Pulmonary artery endothelial cell (primary cell): ENCODE data around the gene JAK3. TPM values are rescaled to one million over a fixed set of nuclear protein-coding genes. Genes with fewer than 3 reads are reported as not detected.
"Not testable (repeated sequence)": the region's sequence is repeated elsewhere in the genome, so short reads cannot be mapped to it uniquely, and the experiment has no call there.

Experiments
- DNase-seq: peaks from one replicate; pipeline ENCODE4 v3.0.0-alpha.2; 2011; ENCODE audit warnings: low read depth, low spot score
- total RNA-seq: library from RNA; depleted of rRNA; stranded (reverse); fragments of >200 nt; gene quantifications from 2 replicates; pipeline ENCODE4 v1.2.3, GENCODE V29; 2014

The JAK3 gene
- total RNA-seq, 1 donor from 2014 or later, result 1.6 TPM

DNA sequence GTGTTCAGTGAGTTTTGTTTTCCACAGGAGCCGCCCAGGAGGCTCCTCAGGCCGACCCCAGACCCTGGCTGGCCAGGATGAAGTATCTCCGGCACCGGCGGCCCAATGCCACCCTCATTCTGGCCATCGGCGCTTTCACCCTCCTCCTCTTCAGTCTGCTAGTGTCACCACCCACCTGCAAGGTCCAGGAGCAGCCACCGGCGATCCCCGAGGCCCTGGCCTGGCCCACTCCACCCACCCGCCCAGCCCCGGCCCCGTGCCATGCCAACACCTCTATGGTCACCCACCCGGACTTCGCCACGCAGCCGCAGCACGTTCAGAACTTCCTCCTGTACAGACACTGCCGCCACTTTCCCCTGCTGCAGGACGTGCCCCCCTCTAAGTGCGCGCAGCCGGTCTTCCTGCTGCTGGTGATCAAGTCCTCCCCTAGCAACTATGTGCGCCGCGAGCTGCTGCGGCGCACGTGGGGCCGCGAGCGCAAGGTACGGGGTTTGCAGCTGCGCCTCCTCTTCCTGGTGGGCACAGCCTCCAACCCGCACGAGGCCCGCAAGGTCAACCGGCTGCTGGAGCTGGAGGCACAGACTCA lies 40.0 kb downstream of the JAK3 start:
- DNase-seq, result no peak

DNA sequence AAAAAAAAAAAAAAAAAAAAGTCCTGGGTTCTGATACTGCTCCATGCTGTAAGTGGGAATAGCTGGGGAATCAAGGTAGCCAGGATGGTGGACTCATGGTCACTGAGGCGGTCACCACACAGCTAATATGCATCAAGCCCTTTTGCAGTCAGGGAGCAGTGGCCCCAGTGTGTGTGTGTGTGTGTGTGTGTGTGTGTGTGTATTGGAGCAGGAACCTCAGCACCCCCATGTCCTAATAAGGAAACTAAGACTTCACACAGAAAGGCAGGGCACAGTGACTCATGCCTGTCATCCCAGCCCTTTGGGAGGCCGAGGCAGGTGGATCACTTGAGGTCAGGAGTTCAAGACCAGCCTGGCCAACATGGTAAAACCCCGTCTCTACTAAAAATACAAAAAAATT lies 40.8 kb downstream of the JAK3 start:
- no peak for DNase-seq

DNA sequence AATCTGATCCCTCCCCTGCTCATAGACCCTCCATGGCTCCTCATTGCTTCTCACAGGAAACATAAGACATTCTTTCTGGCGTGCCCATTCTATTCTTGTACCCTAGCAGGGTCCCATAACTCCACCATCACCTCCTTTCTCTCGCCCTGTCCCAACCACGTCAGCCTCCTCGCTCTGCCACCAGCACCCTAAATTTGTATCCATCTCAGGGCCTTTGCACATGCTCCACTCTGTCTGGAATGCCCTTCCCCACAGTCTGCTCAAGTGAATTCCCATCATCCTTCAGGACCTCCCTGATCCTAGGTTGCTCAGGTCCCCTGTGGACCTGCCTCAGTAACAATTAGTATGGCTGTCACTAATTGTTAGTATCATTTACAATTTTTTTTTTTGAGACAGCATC lies 42.4 kb downstream of the JAK3 start:
- DNase-seq, result no peak

DNA sequence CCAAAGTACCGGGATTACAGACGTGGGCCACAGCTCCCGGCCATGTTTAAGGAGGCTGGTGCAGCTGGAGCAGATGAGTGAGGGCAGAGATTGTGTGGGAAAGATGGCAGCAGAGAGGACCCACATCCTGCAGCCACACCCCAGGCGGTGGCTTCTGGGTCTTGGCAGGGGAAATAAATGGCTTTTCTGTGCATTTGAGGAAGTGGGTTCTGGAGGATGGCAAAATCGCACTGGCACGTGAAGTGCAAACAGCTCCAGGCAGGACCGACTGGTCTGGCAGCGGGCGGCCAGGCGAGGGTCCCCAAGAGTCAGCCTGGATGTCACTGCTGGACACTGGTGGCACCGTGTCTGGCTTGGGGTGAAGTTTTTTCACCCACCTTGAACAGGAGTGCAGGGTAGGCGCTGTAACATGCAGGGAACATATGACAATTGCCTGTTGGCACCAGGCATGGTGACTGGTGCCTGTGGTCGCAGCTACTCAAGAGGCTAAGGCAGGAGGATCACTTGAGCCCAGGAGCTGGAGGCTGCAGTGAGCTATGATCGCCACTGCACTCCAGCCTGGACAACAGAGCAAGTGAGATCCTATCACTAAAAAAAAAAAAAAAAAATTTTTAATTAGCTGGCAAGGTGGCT lies 44.4 kb downstream of the JAK3 start:
- DNase-seq, result no peak

DNA sequence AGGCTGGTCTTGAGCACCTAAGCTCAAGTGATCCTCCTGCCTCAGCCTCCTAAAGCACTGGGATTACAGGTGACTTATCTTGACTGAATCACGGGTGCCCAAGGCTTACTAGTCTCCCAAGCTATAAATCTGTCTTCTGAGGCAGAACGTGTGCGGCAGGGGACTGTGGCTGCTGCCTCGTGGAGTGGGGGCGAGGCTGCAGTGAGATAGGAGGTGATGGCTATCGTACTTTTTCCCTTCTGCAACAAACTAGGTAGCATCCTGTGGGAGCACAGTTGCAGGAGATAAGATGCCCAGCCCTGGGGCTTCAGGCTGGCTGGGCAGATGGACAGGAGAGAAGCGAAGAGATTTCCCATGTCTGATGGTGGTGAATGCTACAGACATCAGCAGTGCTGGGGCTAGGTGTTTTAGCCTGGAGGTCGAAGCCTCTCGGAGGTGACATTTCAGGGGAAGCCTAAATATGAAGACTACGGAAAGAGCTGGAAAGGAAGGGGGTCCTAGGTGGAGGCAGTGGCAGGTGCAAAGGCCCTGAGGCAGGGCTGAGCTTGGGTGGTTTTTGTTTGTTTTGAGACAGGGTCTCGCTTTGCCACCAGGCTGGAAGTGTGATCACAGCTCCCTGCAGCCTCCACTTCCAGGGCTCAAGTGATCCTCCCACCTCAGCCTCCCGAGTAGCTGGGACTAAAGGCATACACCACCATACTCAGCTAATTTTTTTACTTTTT lies 45.5 kb downstream of the JAK3 start:
- no peak for DNase-seq

DNA sequence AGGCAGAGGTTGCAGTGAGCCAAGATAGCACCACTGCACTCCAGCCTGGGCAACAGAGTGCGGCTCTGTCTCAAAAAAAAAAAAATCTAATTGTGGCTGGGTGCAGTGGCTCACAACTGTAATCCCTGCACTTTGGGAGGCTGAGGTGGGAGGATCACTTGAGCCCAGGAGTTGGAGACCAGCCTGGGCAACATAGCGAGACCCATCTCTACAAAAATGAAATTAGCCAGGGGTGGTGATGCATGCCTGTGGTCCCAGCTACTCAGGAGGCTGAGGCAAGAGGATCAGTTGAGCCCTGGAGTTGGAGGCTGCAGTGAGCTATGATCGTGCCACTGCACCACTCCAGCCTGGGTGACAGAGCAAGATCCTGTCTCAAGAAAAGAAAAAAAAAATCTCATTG lies 49.2 kb downstream of the JAK3 start:
- DNase-seq, result not testable (repeated sequence)

DNA sequence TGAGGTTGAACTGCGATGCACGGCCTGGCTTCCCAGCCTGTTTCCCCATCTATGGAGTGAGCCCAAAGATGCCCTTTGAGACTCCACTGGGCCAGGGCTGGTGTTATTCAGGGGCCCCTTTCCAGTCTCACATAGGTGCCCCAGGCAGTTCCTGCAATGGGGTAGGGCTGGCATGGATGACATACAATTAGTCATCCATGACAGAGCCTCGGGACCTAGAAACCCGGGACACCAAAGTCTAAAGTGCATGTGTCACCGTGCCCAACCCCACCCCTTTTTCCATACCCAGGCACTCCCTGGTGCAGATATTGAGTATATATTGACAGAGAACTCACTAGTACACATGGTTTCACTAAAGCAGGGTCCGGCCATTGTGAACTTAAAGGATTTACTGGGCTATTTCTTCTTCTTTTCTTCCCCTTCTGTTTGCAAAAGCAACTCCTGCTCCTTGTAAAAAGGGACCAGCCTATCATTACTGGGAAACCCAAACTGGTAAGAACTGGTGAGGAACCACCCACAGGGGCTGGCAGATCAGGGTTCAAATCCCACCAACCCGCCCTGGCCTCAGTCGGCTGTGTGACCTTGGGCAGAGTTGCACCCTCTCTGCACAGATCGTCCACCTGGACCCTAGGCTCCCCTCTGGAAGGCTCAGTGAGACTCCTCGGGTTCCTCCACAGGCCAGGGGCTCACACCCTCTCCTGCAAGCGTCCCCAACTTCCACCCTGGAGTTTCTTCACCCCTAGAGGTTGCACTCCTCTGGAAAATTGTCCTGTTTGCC lies 50.2 kb downstream of the JAK3 start:
- no peak for DNase-seq

DNA sequence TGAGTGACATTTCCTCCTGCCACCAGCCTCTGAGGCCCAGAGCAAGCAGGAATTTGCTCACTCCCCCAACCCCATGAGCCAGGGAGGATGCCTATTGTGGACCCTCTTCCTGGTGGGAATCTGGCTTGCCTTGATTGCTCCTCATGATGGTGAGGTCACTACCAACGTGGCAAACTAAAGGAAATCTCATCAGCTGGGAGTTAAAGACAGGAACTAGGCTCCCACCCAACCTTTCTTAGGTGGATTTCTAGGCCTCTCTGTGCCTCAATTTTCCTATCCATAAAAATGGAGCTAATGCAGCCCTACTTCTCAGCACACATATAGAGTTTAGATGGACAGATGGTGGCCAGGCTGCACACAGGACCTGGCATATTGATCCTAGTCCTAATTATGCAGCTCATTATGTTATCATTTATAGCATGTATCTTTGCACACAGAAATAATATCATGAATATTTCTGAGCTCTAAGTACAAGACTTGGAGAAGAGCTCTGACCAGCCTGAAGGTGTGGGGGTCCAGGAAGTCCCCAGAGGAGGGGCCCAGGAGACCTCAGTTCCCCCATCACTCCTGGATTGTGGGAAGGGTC lies 50.9 kb downstream of the JAK3 start:
- no peak for DNase-seq

DNA sequence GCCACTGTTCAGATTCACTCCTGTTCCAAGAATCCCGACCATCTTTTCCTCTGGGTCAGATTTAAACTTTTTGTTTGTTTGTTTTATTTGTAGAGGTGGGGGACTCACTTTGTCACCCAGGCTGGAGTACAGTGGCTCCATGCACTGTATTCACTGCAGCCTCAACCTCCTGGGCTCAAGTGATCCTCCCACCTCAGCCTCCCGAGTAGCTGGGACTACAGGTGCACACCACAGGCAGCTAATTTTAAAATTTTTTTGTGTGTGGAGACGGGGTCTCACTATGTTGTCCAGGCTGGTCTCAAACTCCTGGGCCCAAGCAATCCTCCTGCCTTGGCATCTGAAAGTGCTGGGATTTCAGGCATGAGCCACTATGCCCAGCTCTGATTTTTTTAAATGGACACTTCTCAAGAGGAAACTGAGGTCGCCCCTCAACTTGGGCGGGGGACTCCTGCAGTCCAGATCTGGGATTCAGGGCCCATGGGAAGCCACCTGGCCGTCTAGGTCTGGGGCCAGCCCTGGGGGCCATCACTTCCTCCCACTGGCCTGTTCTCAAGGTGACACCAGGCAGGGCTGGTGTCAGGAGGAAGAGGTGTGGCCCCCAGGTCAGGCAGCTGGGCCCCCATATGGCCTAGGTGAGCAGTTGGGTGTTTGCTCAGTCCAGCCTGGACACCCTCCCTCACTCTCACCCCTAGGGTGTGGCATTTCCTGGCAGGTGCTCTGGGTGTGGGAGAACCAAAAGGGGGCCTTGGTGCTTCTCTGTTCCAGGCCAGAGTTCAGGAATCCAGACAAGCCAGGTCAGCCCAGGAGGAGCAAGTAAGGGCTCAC lies 51.6 kb downstream of the JAK3 start:
- no peak for DNase-seq

DNA sequence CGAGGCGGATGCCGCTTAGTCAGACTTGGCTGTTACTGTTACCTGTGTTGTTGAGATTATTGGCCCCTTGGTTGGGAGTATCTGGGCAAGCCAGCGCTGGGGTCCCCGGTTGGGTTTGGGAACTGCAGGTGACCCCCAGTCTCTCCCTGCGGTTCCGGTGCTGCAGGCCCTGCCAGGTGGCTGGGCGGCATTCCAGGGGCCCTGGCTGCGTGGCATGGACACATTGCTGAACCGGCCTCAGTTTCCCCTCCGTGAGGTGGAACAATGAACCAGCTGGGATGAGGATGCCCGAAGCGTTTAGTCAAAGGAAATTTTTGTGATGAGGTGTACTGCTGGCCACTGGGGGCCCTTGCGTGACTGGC lies 52.3 kb downstream of the JAK3 start:
- no peak for DNase-seq

DNA sequence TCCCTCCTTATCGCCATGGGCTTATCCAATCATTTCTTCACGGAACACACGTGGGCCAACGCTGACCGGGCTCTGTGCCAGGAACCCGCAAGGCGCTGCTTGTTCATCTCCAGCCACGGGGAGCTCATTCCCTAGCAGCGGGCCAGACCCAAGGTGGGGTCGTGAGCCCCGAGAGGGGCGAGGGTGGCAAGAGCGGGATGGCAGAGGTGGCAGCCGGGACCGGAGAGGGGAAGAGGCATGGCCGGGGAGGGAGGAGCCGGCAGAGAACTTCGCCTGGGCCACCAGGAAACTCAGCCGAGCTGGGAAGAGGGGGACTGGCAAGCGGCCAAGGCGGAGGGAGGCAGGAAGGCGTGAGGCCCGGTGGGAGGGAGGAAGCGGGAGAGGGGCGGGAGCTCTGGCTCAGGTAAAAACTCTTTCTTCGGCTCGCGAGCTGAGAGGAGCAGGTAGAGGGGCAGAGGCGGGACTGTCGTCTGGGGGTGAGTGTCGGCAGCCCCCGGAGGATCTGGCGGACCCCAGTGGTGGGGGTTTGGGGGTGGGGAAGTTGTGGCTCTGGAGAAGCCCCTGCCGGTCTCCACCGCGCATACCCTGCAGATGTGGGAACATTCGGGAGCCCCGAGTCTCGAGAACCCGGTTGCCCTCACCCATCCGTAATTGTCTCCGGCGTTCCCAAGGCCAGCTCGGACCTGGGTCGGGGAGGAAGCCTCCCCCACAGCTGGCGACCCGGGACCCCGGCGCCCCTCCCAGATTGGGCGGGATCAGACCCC lies 52.9 kb downstream of the JAK3 start, which contains the start of gene B3GNT3:
Gene B3GNT3, plus strand, starts transcription at position 408 of the 764 bp plus-strand sequence. CDS start 12,670 bp downstream, outside the sequence.
- DNase-seq, result no peak

DNA sequence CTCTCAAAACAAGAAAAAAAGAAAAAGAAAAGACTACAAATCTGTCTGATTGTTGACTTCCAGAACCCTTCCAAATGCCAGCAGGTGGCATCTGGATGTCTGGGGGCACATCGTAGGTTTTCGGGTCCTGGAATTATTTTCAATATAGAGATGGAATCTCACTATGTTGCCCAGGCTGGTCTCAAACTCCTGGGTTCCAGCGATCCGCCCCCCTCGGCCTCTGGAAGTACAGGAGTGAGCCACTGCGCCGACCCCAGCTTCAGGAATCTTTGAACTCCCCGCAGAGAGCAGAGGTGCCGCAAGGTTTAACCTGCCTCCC lies 53.4 kb downstream of the JAK3 start:
- no peak for DNase-seq

DNA sequence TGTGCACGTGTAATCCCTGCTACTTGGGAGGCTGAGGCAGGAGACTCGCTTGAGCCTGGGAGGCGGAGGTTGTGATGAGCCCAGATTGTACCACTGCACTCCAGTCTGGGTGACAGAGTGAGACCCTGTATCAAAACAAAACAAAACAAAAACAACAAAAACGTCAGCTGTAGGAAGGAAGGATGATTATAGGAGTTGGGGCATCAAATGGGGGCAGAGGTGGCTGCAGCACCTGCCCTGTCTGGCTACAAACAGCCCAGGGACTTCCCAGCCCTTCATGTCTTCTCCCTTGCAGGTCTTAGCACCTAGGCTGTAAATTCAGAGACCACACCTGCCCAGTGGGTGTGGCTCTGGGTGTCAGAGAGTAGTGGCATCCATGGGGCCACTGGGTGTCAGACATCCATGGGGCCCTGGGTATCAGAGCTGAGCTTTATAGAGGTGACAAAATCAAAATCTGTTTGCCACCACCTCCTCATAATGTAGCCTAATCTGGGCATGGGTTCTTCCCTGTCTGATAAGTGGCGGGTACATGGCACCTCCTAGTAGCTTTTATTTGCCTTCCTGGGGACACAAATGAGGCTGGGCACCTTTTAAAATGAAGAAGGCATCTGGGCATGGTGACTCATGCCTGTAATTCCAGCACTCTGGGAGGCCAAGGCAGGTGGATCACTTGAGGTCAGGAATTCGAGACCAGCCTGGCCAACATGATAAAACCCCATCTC lies 57.6 kb downstream of the JAK3 start:
- no peak for DNase-seq

DNA sequence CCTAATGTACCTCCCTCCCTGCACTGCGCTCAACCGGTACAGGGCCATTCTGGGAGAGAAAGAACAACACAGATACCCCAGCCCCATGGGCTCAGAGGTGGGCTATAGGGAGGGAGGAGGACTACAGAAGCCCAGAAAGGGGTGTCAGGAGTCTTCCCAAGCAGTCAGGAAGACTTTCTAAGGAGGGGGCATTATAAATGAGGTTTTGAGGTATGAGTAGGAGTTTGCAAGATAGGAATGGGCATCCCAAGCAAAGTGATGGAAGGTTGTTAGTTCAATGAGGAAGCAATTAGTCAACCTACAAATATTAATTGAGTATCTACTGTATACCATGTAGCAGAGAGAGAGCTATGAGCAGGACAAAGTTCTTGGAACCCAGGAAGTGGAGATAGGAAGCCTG lies 59.1 kb downstream of the JAK3 start:
- DNase-seq, result no peak

DNA sequence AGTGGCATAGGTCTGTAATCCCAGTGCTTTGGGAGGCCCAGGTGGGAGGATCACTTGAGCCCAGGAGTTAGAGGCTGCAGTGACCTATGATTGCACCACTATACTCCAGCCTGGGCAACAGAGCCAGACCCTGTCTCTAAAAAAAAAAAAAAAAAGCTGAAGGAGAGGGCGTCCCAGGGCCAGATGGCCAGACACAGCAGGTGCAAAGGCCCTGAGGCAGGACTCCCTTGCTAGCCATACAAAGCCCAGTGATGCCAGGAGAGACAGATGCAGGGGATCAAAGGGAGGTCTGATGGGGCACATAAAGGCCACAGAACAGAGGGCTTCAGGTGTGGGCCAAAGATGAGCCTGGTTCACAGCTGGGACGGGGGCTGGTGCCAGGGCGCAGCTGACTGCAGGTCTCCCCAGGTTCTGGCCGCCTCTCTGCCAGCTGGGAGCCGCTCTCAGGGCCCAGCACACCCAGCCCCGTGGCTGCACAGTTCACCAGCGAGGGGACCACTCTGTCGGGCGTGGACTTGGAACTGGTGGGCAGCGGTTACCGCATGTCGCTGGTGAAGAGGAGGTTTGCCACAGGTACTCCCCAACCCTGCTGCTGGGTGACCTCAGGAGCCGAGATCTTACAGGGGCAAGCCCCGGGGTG lies 60.4 kb downstream of the JAK3 start:
- no peak for DNase-seq

DNA sequence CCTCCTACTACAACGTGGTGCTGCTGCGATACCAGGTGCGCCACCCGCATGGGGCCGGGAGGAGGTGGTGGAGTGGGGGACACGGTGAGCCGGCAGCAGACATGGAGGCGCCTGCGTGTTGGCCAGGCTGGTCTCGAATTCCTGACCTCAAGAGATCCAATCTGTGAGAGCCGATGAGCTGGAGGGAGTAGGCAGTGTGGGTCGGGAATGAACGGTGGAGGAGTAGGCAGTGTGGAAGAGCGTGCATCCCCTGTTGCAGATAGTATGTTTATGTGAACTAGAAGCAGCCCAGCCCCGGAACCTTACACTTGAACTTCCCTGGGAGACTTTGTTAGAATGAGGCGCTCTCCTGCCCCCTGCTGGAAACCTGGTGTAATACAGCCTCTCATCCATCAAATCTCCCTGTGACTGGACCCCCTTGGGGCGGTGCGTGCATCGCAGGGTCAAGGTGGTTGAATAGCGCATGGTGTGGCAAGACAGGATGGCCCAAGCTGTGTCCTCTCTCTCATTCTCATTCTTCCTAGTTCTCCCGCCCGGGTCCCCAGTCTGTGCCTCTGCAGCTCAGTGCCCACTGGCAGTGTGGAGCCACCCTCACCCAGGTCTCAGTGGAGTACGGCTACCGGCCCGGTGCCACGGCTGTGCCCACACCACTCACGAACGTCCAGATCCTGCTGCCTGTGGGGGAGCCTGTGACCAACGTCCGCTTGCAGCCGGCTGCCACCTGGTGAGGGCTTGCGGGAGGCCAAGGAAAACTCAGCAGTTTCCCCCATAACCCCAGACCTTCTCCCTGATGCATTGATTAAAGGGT lies 63.4 kb downstream of the JAK3 start:
- DNase-seq, result no peak

DNA sequence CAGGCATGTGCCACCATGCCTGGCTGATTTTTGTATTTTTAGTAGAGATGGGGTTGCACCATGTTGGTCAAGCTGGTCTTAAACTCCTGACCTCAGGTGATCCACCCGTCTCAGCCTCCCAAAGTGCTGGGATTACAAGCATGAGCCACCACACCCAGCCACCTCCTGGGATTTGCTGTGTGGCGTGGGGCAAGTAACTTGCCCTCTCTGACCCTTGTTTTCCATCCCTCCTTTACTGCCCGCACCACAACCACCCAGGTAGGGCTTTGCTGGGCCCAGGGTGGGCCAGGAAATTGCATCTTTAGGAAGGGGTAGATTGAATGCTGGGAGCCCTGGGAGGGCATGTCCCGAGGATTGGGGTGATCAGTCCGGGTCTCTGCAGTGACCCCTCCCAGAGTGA lies 64.1 kb downstream of the JAK3 start:
- not testable (repeated sequence) for DNase-seq

DNA sequence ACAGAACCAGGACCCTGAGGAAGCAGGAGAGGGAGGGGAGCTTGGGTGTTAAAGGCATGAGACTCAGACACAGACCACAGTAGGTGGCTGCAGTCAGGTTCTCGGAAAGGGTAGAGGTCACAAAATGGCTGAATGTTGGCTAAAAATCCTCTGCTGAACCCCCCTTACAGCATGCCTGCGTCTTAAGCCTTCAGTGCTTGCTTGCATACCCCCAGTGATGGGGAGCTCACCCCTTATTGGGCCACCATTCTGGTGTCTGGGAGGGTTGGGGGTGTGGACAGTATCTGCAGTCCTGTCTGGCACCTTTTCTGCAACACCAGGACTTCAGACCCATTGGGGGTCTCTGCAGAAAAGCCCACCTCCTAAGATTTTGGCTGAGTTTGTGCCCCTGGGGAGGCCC lies 67.0 kb downstream of the JAK3 start:
- DNase-seq, result no peak
